Mucosa of stomach (tissue), 1 donor: ENCODE results near the gene PHACTR1.

ENCODE experiments used
- H3K27me3 ChIP-seq: one replicate; pipeline ENCODE4 v1.7.0; 2013; ENCODE audit warnings: mild to moderate bottlenecking, low read length; ENCODE audit not compliant: control insufficient read depth, insufficient read depth
- H3K36me3 ChIP-seq: one replicate; pipeline ENCODE4 v1.7.0; 2013; ENCODE audit warnings: low read length; ENCODE audit not compliant: control insufficient read depth, insufficient read depth
- H3K4me1 ChIP-seq: one replicate; pipeline ENCODE4 v1.7.0; 2013; ENCODE audit warnings: mild to moderate bottlenecking, low read length; ENCODE audit not compliant: control insufficient read depth, insufficient read depth
- H3K4me3 ChIP-seq: one replicate; pipeline ENCODE4 v1.7.0; 2013; ENCODE audit warnings: low read length
- H3K9ac ChIP-seq: one replicate; pipeline ENCODE4 v1.7.0; 2013; ENCODE audit warnings: mild to moderate bottlenecking, low read length, moderate library complexity
- H3K9me3 ChIP-seq: one replicate; pipeline ENCODE4 v1.7.0; 2013; ENCODE audit warnings: mild to moderate bottlenecking, low read length, moderate library complexity; ENCODE audit not compliant: control insufficient read depth
- donor health status: Pancreatic carcinoma.

The PHACTR1 gene

DNA sequence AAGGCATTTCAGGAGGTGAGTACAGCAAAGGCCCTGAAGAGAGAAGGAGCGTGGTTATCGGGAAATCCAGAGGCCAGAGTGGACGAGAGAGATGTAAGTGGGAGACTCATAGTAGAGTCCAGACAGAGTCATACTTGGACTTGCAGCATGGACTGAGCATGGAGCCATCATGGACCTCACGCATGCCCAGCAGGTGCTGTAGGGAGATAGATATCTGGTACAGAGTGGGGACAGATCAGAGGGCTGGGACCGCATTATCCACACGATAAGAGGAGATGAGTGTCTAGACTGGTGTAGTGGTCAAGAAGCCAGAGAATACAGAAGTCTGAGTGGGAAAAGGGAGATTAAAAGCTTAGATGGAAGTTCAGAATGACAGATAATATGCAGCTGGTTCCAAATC is 484.8 kb downstream of the PHACTR1 start:
- no peaks in the 10 kb centered on the region for H3K36me3 ChIP-seq
- no peaks in the 10 kb centered on the region for H3K4me1 ChIP-seq
- no peak overlapping the region for H3K9ac ChIP-seq
- no peaks in the 10 kb centered on the region for H3K27me3 ChIP-seq
- no peaks in the 10 kb centered on the region for H3K9me3 ChIP-seq
- H3K4me3 ChIP-seq = no peak overlapping the region

DNA sequence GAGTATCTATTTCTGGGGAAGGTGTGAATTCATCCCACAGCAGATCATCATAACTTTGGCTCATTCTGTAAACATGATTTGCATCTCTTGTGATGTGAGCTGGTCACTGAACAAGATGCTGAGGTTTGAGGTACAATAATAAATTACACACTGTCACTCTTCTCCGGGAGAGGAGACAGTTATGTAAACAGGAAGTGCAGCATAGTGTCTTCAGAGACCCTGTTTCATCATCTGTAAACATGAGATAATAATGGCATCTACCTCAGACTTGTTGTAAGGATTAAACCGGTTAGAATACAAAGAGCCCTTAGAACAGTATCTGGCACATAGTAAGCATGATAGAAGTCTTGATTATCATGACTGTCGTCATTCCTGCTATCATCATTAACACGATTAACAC is 486.6 kb downstream of the PHACTR1 start:
- no peaks in the 10 kb centered on the region for H3K4me1 ChIP-seq
- H3K27me3 ChIP-seq = no peaks in the 10 kb centered on the region
- no peaks in the 10 kb centered on the region for H3K36me3 ChIP-seq
- no peaks in the 10 kb centered on the region for H3K9me3 ChIP-seq
- H3K4me3 ChIP-seq = no peak overlapping the region
- H3K9ac ChIP-seq = no peak overlapping the region

DNA sequence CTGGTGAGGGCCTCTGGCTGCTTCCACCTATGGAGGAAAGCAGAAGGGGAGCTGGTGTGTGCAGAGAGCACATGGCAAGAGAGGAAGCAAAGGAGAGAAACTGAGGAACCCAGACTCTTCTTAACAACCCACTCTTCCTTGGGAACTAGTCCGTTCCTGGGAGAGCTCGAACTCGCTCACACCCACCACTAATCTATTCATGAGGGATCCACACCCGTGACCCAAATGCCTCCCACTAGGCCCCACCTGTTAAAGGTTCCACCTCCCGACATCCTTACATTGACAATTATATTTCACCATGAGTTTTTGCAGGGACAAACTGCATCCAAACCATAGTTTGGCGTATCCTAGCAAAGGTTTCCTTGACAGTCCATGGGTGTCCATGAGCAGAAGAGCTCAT is 488.5 kb downstream of the PHACTR1 start:
- no peak overlapping the region for H3K9ac ChIP-seq
- H3K4me1 ChIP-seq = no peaks in the 10 kb centered on the region
- no peaks in the 10 kb centered on the region for H3K9me3 ChIP-seq
- H3K27me3 ChIP-seq = no peaks in the 10 kb centered on the region
- H3K4me3 ChIP-seq = no peak overlapping the region
- no peaks in the 10 kb centered on the region for H3K36me3 ChIP-seq

DNA sequence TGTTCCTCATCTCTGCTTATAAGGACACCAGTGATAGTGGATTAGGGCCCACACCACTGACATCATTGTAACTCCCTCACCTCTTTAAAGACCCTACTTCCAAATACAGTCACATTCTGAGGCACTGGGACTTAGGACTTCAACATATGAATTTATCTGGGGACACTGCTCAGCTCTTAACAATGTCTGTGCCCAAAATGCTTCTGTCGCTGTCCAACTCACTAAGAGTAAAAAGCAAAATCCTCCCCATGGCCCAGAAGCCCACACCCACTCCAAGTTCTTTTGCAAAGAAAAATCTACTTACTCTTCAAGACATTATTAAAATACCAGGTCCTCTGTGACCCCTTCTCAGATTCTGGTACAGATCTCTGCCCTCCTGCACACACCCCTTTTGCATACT is 495.5 kb downstream of the PHACTR1 start:
- H3K4me3 ChIP-seq = no peak overlapping the region
- H3K9ac ChIP-seq = no peak overlapping the region
- H3K27me3 ChIP-seq = no peaks in the 10 kb centered on the region
- H3K4me1 ChIP-seq = peaks cover 10% of the 10 kb centered on the region
- H3K9me3 ChIP-seq = no peaks in the 10 kb centered on the region
- no peaks in the 10 kb centered on the region for H3K36me3 ChIP-seq

DNA sequence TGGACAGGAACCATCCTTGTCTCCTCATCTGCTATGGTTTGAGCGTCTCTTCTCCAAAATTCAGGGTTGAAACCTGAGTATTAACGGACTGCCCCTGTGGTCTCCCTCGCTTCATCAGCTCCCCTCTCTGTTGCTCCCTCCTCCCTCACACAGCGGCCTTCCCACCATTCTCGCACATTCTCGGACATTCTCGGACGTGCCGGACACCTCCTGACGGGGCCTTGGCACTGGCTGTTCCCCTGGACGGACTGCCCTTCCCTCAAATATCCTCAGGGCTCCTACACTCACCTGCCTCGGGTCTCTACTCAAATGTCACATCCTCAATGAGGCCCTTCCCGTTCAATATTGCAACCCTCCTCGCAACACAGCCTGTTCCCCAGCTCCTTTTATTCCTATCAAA is 496.0 kb downstream of the PHACTR1 start:
- H3K4me3 ChIP-seq = no peak overlapping the region
- no peaks in the 10 kb centered on the region for H3K27me3 ChIP-seq
- no peak overlapping the region for H3K9ac ChIP-seq
- no peaks in the 10 kb centered on the region for H3K9me3 ChIP-seq
- H3K4me1 ChIP-seq = peaks cover 15% of the 10 kb centered on the region
- no peaks in the 10 kb centered on the region for H3K36me3 ChIP-seq

DNA sequence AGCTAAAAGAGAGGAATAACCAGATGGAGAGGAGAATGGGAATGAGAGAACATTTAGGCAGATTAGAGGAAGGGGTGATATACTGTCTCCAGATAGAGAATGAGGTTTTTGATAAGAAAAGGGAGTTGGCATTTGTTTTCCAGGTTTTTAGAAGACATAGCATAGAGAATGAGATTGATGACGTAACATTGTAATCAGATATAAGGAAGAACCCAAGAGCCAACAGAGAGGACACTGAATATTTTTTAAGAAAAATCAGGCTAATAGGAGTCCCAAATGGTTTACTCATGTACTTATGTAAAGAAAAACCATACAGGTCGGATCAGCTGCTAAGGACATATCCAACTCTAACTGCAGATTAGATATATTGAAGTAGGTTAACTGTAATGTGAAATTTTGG is 498.8 kb downstream of the PHACTR1 start:
- Histone ChIP-seq H3K9me3 (no peaks in the 10 kb centered on the region), H3K36me3 (no peaks in the 10 kb centered on the region), H3K9ac (no peak overlapping the region), H3K27me3 (no peaks in the 10 kb centered on the region), H3K4me1 (peaks cover 16% of the 10 kb centered on the region), H3K4me3 (no peak overlapping the region)

DNA sequence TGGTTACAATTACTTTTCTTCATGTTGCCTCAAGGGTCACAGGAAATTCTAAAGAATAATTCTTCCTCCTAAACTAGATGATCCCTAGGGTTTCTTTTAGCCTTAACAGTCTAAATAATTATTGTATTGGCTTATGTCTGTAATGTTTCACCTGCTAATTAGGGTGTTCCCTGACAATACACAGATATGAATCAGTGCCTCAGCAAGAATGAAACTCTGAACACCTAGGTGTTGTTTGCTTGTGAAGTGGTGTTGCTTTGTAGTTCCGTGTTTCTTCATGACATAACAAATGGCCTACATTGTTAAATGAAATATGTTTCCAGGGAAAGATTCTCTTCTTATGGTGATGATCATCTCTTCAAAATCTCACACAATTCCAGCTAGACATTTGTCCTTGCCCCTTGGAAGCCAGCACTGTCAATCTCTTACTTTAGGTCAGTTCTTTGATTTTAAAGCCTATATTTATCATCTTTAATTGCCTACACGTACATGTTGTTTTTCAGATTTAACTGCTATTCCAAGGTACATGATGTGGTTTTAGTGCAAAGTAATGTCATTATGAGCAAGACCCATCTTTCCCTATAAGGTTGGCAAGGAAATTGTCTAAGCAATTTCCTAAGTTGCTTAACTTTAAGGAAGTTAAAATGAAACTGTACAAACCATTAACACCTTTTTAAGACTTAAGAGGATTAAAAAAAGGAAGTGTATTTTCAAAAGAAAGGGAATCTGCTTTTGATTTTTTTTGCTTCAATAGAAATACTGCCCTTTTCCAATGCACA is 499.9 kb downstream of the PHACTR1 start:
- Histone ChIP-seq H3K4me3 (no peak overlapping the region), H3K36me3 (no peaks in the 10 kb centered on the region), H3K9ac (no peak overlapping the region), H3K27me3 (no peaks in the 10 kb centered on the region), H3K4me1 (peaks cover 16% of the 10 kb centered on the region), H3K9me3 (no peaks in the 10 kb centered on the region)

DNA sequence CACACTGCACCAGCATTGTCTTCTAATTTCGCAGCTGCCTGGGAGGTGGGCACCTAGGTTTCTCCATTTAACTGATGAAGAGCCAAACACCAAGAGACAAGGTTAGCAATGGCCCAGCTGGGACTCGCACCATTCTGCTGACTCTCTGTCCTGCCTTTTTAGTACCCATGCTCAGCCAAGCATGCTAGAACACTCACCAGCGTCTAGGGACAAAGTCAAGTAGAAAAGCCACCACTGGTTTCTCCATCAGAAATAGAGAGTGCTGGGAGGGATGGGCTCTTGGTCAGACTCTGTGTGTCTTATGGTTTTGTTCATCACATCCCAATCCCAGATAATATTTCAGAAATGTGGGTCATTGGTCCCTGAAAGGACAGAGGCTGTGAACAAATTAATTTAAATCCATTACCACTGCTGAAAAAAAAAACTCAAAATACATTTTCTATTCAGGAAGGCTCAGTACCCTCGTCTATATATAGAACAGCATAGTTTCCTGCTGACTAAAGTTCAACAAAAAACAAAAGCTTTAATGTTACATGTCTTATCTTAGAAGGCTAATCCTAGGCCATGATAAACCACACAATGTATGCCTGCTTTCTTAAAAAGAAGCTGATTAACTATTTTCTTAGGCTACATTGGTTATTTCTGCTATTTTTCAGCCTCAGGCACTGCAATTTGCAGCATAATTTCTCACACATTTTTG is 500.8 kb downstream of the PHACTR1 start:
- Histone ChIP-seq H3K27me3 (no peaks in the 10 kb centered on the region), H3K36me3 (no peaks in the 10 kb centered on the region), H3K4me1 (peaks cover 16% of the 10 kb centered on the region), H3K9ac (no peak overlapping the region), H3K4me3 (no peak overlapping the region), H3K9me3 (no peaks in the 10 kb centered on the region)

DNA sequence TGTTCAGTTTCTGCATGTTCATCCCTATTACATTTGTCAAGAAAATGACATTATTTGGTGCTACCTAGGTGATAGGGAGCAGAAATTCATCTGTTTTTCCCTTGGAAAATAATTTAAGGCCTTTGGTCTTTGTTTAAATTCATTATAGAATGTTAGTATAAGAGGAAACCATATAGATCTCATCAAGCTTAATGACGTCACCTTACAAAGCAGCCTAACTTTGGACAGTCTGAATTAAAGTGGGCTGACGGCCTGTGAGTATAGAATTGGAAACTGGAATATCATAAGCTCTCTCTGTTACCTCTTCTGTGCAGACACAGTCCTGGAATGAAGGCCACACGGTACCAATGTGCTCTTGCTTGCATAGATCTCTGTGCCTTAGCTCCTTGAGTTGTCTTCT is 503.7 kb downstream of the PHACTR1 start:
- H3K9ac ChIP-seq = no peak overlapping the region
- H3K27me3 ChIP-seq = no peaks in the 10 kb centered on the region
- H3K9me3 ChIP-seq = no peaks in the 10 kb centered on the region
- H3K36me3 ChIP-seq = no peaks in the 10 kb centered on the region
- H3K4me3 ChIP-seq = no peak overlapping the region
- peaks cover 16% of the 10 kb centered on the region for H3K4me1 ChIP-seq

DNA sequence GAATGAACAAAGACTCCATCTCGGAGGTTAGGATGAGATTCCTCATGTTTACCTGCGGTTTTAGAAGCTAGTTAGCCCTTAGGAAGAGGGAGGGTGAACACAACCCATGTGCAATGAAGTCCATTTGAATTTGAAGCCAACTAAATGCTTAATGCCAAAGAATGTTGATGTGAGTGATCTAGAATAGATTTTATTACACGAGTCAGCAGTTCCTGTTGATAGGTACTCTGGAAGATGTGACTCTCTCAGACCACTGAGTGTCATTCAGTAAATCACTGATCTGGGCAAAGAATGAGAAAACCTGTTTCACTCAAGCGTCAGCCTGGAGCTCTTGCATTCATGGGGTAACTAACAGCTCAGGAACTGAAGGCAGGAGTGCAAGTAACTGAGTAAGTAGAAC is 505.5 kb downstream of the PHACTR1 start:
- no peak overlapping the region for H3K4me3 ChIP-seq
- H3K4me1 ChIP-seq = peaks cover 6% of the 10 kb centered on the region
- no peaks in the 10 kb centered on the region for H3K27me3 ChIP-seq
- no peaks in the 10 kb centered on the region for H3K36me3 ChIP-seq
- H3K9ac ChIP-seq = no peak overlapping the region
- no peaks in the 10 kb centered on the region for H3K9me3 ChIP-seq

DNA sequence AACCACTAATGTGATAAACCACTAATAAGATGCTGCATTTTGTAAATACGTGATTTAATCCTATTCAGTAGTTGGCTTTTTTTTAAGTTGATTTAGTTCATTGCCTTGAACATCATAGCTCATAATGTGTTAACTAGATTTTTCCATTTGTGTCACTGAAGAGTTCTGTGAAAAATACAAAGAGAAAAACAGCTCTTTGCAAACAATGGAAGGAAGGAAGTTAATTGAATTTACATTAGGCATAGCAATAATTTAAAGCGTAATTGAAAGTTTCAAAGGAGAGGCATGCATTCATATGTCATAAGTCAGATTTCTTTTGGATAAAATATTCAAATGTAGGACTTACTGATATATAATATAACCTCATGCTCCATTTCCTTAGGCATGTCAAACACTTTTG is 509.5 kb downstream of the PHACTR1 start:
- Histone ChIP-seq H3K4me1 (no peaks in the 10 kb centered on the region), H3K27me3 (no peaks in the 10 kb centered on the region), H3K9ac (no peak overlapping the region), H3K9me3 (no peaks in the 10 kb centered on the region), H3K36me3 (no peaks in the 10 kb centered on the region), H3K4me3 (no peak overlapping the region)

DNA sequence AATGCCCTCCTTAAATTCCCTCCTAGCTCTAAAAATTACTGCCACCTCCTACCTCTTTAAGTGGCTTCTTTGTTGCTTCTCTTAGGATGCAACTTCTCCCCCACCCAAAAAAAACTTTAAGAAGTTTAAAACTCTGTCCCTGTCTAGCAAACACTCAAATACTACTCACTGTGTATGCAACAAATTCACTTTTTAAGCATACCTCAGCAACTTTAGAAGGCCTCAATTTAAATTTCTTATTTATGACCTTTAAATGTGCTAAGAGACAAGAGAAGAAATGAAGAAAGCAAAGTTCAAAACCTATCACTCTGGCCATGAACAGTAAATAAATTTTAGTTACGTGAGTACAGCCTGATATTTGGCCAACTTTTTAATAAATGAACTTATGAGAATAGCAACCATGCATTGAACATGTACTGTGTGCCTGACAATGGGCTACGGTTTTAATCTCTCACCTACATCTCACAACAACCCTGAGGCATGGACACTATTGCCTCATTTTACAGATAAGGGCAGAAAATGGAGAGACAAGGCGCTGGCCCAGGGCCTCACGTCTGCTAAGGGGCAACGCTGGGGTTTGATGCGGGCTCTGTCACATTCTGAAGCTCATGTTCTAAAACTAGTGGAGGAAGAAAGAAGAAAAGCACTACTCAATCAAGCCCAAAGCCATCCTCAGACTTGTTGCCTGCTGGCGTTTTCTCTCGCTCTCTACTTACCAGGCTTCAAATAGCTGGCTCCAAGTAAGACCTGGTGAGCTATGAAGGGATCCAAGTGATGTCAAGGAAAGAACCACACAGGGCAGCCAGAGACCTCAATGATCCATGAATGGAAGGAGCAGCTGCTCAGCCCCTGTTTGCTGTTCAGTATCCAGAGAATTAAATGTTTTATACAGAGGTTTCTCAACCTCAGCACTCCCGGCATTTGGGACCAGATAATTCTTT is 512.0 kb downstream of the PHACTR1 start:
- no peak overlapping the region for H3K9ac ChIP-seq
- H3K9me3 ChIP-seq = no peaks in the 10 kb centered on the region
- H3K4me3 ChIP-seq = no peak overlapping the region
- H3K4me1 ChIP-seq = no peaks in the 10 kb centered on the region
- no peaks in the 10 kb centered on the region for H3K27me3 ChIP-seq
- no peaks in the 10 kb centered on the region for H3K36me3 ChIP-seq
